Measurements from ENCODE around the gene ASB13. TPM values are rescaled to one million over a fixed set of nuclear protein-coding genes. Genes with fewer than 3 reads are reported as not detected.

ASB13 gene
- total and polyA plus RNA-seq, 2 experiments from 2014 or later: 11.6 to 20.2 TPM

- no peak for TF ChIP-seq ZNF462 (CRISPR knock-in tag; IDR thresholded peaks at IDR 0.05)
Measured at GRCh38 chr10:5614155-5614721, 52.2 kb downstream of the ASB13 start (continued).

- Histone ChIP-seq H2AFZ (no peak overlapping the region), H3K27me3 (ENCODE audit: insufficient read depth) (no peaks in the 10 kb centered on the region), H3K79me2 (replicated peaks; ENCODE audit: insufficient read depth) (no peaks in the 10 kb centered on the region), H3K4me2 (no peak overlapping the region), H3K9me2 (ENCODE audit: insufficient read depth) (no peaks in the 10 kb centered on the region), H3K36me3 (ENCODE audit: insufficient read depth) (no peaks in the 10 kb centered on the region), H3K27ac (ENCODE audit: low read depth) (no peak overlapping the region), H3K4me3 (no peak overlapping the region), H4K20me1 (replicated peaks; ENCODE audit: insufficient read depth) (no peaks in the 10 kb centered on the region), H3F3A (replicated peaks; ENCODE audit: low read depth) (no peaks in the 10 kb centered on the region), H3K4me1 (ENCODE audit: insufficient read depth) (no peaks in the 10 kb centered on the region)
- Mint-ChIP-seq H3K4me1 (no peaks in the 10 kb centered on the region; the same call in 2 of the 3 replicates), H3K36me3 (ENCODE audit: low read depth) (no peaks in the 10 kb centered on the region), H3K4me3 (no peak overlapping the region), H3K27me3 (ENCODE audit: insufficient read depth, low read depth, poor library complexity) (peaks cover 5% of the 10 kb centered on the region), H3K9me3 (no peaks in the 10 kb centered on the region; the same call in 2 of the 3 replicates), H3K27ac (no peak overlapping the region)
- ATAC-seq (no peak), DNase-seq (ENCODE audit: low spot score) (no peak)
- TF ChIP-seq REST (IDR thresholded peaks at IDR 0.05; ENCODE audit: unreplicated experiment): no peak
- TF ChIP-seq EZH2phosphoT487 (IDR thresholded peaks at IDR 0.05; ENCODE audit: unreplicated experiment): no peak
- TF ChIP-seq JUNB (IDR thresholded peaks at IDR 0.05; ENCODE audit: unreplicated experiment): no peak
- no peak for TF ChIP-seq CTCF (conservative IDR thresholded peaks at IDR 0.05; ENCODE audit: low read depth in 2 of 2)
- no peak for TF ChIP-seq EZH2 (IDR thresholded peaks at IDR 0.05; ENCODE audit: low read depth, unreplicated experiment)
- no peak for TF ChIP-seq NANOG (IDR thresholded peaks at IDR 0.05; ENCODE audit: borderline replicate concordance)
- no peak for TF ChIP-seq ETS1 (IDR thresholded peaks at IDR 0.05)
- no peak for TF ChIP-seq CREB1 (CRISPR knock-in tag; IDR thresholded peaks at IDR 0.05; ENCODE audit: low read depth)
Measured at GRCh38 chr10:5613481-5614154, 52.8 kb downstream of the ASB13 start.

Measured in GM23338 (cell line).